Mononuclear cell (primary cell): Measurements from ENCODE around the gene RNF145. TPM values are rescaled to one million over a fixed set of nuclear protein-coding genes. Genes with fewer than 3 reads are reported as not detected.

Source experiments
- H3K27me3 ChIP-seq: 2 replicates; pipeline ENCODE4 v1.6.0; 2011; ENCODE audit warnings: low read length, control low read depth; ENCODE audit not compliant: insufficient read depth
- H3K4me1 ChIP-seq: 2 replicates; pipeline ENCODE4 v1.5.1; 2011; ENCODE audit warnings: mild to moderate bottlenecking, low read length, control low read depth; ENCODE audit not compliant: insufficient read depth
- H3K4me3 ChIP-seq: 2 replicates; pipeline ENCODE4 v1.5.1; 2011; ENCODE audit warnings: mild to moderate bottlenecking, low read length, moderate library complexity
- H3K9me3 ChIP-seq: 2 replicates; pipeline ENCODE4 v1.5.1; 2011; ENCODE audit warnings: low read depth, mild to moderate bottlenecking, control low read depth, low read length
- total RNA-seq: library from RNA; depleted of rRNA; stranded (reverse); fragments of >200 nt; gene quantifications from one replicate; pipeline ENCODE4 v1.2.3, GENCODE V29; 2012

Gene RNF145
- total RNA-seq, 1 donor = 26.4 TPM

DNA sequence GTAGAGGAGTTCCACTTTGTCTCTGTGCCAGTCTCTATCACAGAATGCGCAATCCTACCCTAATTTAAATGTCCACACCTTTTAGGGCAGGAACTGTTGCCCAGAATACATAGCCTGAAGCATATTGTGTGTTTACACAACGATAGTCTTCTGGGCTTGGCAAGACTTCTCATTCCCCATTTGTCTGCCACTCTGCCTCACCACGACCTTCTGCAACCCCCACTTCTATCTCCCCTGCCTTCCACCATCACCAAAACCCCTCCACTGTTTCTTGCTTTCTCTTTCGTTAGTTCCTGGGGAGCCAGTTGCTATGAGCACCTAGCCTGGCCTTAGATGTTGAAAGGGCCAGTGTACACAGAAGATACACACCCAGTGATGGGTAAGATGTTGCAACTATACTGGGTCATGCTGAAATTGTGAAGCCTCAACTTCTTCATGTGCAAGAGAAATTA is 883 bp upstream of the RNF145 start:
- H3K4me3 ChIP-seq = peak overlapping the region; percentile 82
- no peaks in the 10 kb centered on the region for H3K27me3 ChIP-seq
- H3K4me1 ChIP-seq = peaks cover 46% of the 10 kb centered on the region
- H3K9me3 ChIP-seq = no peaks in the 10 kb centered on the region

- Histone ChIP-seq H3K4me1 (peaks cover 52% of the 10 kb centered on the region), H3K9me3 (no peaks in the 10 kb centered on the region), H3K4me3 (peak overlapping the region; percentile 82), H3K27me3 (no peaks in the 10 kb centered on the region)
Observed at GRCh38 chr5:159208514-159209437, 577 bp downstream of the RNF145 start.

DNA sequence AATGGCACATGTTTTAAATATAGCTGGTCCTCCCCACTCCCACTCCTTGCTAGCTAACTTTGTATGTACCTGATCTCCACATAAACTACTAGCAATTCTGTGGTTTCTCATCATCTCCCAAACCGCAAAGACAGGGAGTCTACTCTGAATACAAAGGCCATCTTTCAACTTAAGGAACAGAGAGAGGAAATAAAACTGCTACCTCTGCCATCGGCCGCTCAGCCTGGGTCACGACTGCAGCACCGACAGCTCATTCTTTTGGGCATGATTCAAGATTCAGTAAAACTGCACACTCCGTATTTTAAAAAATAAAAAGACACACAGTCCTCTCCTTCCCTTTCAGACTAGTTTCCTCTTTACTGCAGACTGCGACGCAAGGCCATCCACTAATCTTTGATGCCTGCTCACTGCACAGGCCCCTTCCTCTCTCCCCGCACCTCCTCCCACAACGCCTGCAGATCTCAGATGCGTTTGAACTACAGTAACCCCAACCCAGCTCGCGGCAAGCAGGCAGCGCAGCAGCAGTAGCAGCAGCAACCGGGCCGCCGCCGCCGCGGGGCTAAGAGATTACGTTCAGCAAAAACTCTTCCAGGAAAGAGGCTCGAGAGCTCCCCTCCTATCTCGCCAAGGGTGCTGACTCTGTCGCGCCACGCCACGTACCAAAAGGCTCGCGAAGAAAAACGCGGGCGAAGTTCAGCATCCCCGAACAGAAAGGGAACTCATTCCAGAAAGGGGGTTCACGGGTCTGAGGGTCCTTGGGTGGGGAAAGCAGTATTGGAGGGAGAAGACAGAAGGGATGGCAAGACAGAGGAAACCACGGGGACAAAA is 1.5 kb downstream of the RNF145 start:
- Histone ChIP-seq H3K27me3 (no peaks in the 10 kb centered on the region), H3K4me1 (peaks cover 52% of the 10 kb centered on the region), H3K9me3 (no peaks in the 10 kb centered on the region), H3K4me3 (peak overlapping the region; percentile 82)

- Histone ChIP-seq H3K27me3 (no peaks in the 10 kb centered on the region), H3K4me3 (peak overlapping the region; percentile 82), H3K9me3 (no peaks in the 10 kb centered on the region), H3K4me1 (peaks cover 49% of the 10 kb centered on the region)
Observed at GRCh38 chr5:159207222-159207685, 2.1 kb downstream of the RNF145 start.

DNA sequence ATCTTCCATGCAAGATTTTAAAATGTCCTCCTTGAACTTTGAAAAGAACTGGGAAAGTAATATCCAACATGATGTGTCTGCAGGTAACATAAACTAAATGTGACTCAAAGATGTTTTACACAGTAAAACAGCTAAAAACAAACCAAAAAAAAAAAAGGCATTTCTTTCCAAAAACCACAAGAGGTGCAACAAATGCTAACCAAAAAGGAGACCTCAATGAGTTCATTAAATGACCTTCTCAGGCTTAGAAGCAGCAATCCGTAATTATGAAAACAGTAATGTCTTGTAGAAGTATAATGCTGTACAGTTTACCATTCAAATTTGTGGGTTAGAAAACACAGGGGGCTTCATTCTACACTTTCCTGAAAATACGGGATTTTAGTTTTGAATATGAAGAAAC is 2.5 kb downstream of the RNF145 start:
- Histone ChIP-seq H3K4me3 (no peak overlapping the region), H3K4me1 (peaks cover 45% of the 10 kb centered on the region)

GRCh38 chr5:159206368-159206767 is 3.0 kb downstream of the RNF145 start:
- H3K4me1 ChIP-seq = peaks cover 40% of the 10 kb centered on the region
- no peaks in the 10 kb centered on the region for H3K9me3 ChIP-seq
- H3K27me3 ChIP-seq = no peaks in the 10 kb centered on the region
- H3K4me3 ChIP-seq = no peak overlapping the region

More for the DNA sequence above, 2.5 kb downstream of the RNF145 start:
- no peaks in the 10 kb centered on the region for H3K9me3 ChIP-seq
- H3K27me3 ChIP-seq = no peaks in the 10 kb centered on the region

GRCh38 chr5:159203351-159203750 is 6.0 kb downstream of the RNF145 start:
- H3K9me3 ChIP-seq = no peaks in the 10 kb centered on the region
- no peak overlapping the region for H3K4me3 ChIP-seq
- peaks cover 39% of the 10 kb centered on the region for H3K4me1 ChIP-seq
- H3K27me3 ChIP-seq = no peaks in the 10 kb centered on the region

- Histone ChIP-seq H3K27me3 (no peaks in the 10 kb centered on the region), H3K4me3 (no peak overlapping the region), H3K9me3 (no peaks in the 10 kb centered on the region), H3K4me1 (peaks cover 43% of the 10 kb centered on the region)
Observed at GRCh38 chr5:159202151-159202550, 7.2 kb downstream of the RNF145 start.

- Histone ChIP-seq H3K4me3 (no peak overlapping the region), H3K9me3 (no peaks in the 10 kb centered on the region), H3K27me3 (no peaks in the 10 kb centered on the region), H3K4me1 (peaks cover 32% of the 10 kb centered on the region)
Observed at GRCh38 chr5:159199780-159200179, 9.6 kb downstream of the RNF145 start.

GRCh38 chr5:159199225-159199624 is 10.1 kb downstream of the RNF145 start:
- peaks cover 27% of the 10 kb centered on the region for H3K4me1 ChIP-seq
- no peaks in the 10 kb centered on the region for H3K27me3 ChIP-seq
- no peaks in the 10 kb centered on the region for H3K9me3 ChIP-seq
- H3K4me3 ChIP-seq = no peak overlapping the region

DNA sequence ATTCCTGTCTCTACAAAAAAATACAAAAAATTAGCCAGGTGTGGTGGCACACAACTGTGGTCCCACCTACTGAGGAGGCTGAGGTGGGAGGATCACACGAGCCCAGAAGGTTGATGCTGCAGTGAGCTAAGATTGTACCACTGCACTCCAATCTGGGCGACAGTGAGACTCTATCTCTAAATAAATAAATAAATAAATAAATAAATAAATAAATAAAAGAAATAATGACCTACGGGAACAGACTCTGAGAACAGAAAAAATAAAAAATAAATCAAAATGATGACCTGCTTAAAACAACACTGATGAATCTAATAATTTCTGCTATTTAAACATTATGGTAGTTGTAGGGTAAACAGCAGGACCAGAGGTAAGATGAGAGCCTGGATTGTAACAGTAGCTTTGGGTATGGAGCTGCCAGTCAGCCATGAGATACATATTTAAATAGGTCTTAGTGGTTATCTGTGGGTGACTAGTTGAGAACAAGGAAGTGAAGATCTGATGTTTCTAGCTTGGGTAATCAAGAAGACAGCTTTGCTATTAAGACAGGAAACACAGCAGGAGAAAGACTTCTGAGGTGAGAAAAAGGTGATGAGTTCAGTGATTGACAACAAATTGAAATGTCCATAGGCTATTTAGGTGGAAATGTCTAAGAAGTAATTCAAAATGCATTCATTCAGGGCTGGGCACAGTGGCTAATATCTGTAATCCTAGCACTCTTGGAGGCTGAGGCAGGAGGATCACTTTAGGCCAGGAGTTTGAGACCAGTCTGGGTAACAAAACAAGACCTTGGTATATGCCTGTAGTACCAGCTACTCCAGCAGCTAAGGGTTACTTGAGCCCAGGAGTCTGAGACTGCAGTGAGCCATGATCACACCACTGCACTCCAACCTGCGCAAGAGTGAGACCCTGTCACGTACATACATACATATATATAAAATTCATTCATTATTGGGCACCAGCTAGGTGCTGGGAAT is 11.0 kb downstream of the RNF145 start:
- H3K9me3 ChIP-seq = no peaks in the 10 kb centered on the region
- H3K27me3 ChIP-seq = no peaks in the 10 kb centered on the region
- peaks cover 25% of the 10 kb centered on the region for H3K4me1 ChIP-seq
- no peak overlapping the region for H3K4me3 ChIP-seq

DNA sequence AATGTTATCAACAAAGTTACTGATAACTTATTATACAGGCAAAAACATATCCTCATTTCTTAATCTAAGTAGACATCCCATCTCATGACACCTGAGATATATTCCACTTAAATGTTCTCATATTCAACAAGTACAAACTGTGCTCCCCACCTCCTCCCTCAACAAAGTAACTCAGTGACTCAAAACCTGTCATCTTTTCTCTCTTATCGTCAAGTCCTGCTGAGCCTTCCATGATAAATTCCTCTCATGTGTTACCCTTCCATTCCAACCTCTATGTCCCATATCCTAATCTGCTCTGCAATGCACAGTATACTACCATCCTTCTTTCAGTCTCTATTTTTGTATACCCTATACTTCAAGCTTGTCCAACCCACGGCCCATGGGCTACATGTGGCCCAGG is 13.6 kb downstream of the RNF145 start:
- no peaks in the 10 kb centered on the region for H3K9me3 ChIP-seq
- peaks cover 25% of the 10 kb centered on the region for H3K4me1 ChIP-seq
- H3K27me3 ChIP-seq = no peaks in the 10 kb centered on the region
- no peak overlapping the region for H3K4me3 ChIP-seq

- H3K4me3 ChIP-seq = no peak overlapping the region
Observed at GRCh38 chr5:159190170-159190569, 19.2 kb downstream of the RNF145 start.

DNA sequence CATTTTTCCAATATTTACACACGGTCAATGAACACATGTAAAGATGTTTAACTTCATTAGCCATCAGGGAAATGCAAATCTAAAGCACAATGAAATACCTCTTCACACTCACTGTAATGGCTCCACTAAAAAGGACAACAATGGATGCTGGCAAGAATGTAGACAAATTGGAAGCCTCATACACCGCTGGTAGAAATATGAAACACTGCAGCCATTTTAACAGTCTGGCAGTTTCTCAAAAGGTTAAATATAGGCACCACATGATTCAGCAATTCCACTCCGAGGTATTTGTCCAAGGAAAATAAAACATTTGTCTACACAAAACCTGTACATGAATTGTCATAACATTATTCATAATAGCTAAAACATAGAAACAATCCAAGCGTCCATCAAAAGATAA is 20.0 kb downstream of the RNF145 start:
- H3K27me3 ChIP-seq = no peaks in the 10 kb centered on the region
- H3K4me3 ChIP-seq = no peak overlapping the region
- no peaks in the 10 kb centered on the region for H3K9me3 ChIP-seq
- peaks cover 7% of the 10 kb centered on the region for H3K4me1 ChIP-seq

More at GRCh38 chr5:159190170-159190569, 19.2 kb downstream of the RNF145 start:
- peaks cover 7% of the 10 kb centered on the region for H3K4me1 ChIP-seq
- no peaks in the 10 kb centered on the region for H3K9me3 ChIP-seq
- H3K27me3 ChIP-seq = no peaks in the 10 kb centered on the region
